ENCODE measurements around the gene ANKRD13C. TPM values are rescaled to one million over a fixed set of nuclear protein-coding genes. Genes with fewer than 3 reads are reported as not detected.

The ANKRD13C gene
- total RNA-seq, 2 donors from 2014 or later: 10.7 to 15.1 TPM

- ATAC-seq (no peak), DNase-seq (no peak)
- intact Hi-C loops (cut with DNase I): no loop called here
Measured at GRCh38 chr1:70228670-70229069, 125.9 kb downstream of the ANKRD13C start.

- intact Hi-C loops (cut with DNase I): no loop called here
- no peak for ATAC-seq
- DNase-seq: no peak
Measured at GRCh38 chr1:70227439-70227838, 127.1 kb downstream of the ANKRD13C start.

GRCh38 chr1:70224954-70225353, 129.6 kb downstream of the ANKRD13C start:
- ATAC-seq (no peak), DNase-seq (no peak)
- intact Hi-C loops (cut with DNase I): no loop called here

- intact Hi-C loops (cut with DNase I): no loop called here
- DNase-seq (no peak), ATAC-seq (no peak)
Measured at GRCh38 chr1:70222716-70223235, 131.7 kb downstream of the ANKRD13C start.

GRCh38 chr1:70221238-70222121, 133.0 kb downstream of the ANKRD13C start, which contains the start of gene SRSF11:
Gene SRSF11 (plus strand): TSS chr1:70221380. CDS start chr1:70221637, 257 bp downstream.
- peak; percentile 100 for ATAC-seq
- intact Hi-C loops (cut with DNase I): no loop called here
- peak; percentile 97 for DNase-seq

- no peak for ATAC-seq
- intact Hi-C loops (cut with DNase I): no loop called here
Measured at GRCh38 chr1:70220517-70221237, 133.8 kb downstream of the ANKRD13C start.

GRCh38 chr1:70220015-70220414, 134.5 kb downstream of the ANKRD13C start:
- ATAC-seq (no peak), DNase-seq (no peak)
- intact Hi-C loops (cut with DNase I): no loop called here

More at GRCh38 chr1:70220517-70221237, 133.8 kb downstream of the ANKRD13C start:
- no peak for DNase-seq

GRCh38 chr1:70211541-70211940, 143.0 kb downstream of the ANKRD13C start:
- DNase-seq (no peak), ATAC-seq (no peak)
- intact Hi-C loops (cut with DNase I): no loop called here

- no peak for ATAC-seq
- DNase-seq: no peak
- intact Hi-C loops (cut with DNase I): no loop called here
Measured at GRCh38 chr1:70210820-70211219, 143.7 kb downstream of the ANKRD13C start.

Other genes starting within 250 kb of the ANKRD13C start
- 10 to 100 TPM in 1 of 2 donors, 1 to 10 TPM in 1; 8.8 to 12.5 TPM for gene LRRC40, start 149.1 kb downstream of the ANKRD13C start, total RNA-seq
- gene SRSF11, start 133.3 kb downstream of the ANKRD13C start, total RNA-seq: 10 to 100 TPM; 56.1 to 68.5 TPM
- gene CTH, start 56.5 kb upstream of the ANKRD13C start, total RNA-seq: 1 to 10 TPM; 1.3 to 1.5 TPM

Measured in left cardiac atrium (tissue), 4 donors.